Measurements from ENCODE around the gene FURIN.
"Not testable (repeated sequence)": the region's sequence is repeated elsewhere in the genome, so short reads cannot be mapped to it uniquely, and the experiment has no call there.

Gene FURIN

GRCh38 chr15:90883976-90884718 is 15.8 kb downstream of the FURIN start, which contains the start of gene FES:
TSS of gene FES (plus strand) at chr15:90884504. CDS start at chr15:90885046, 542 bp downstream.
- DNase-seq = no peak

GRCh38 chr15:90884719-90885431 is 16.5 kb downstream of the FURIN start:
- no peak for DNase-seq

- DNase-seq = peak in 1 of 2 experiments; percentile 47
Observed at GRCh38 chr15:90885432-90886290, 17.3 kb downstream of the FURIN start.

- no peak for DNase-seq
Observed at GRCh38 chr15:90886291-90886614, 17.9 kb downstream of the FURIN start.

- no peak for DNase-seq
Observed at GRCh38 chr15:90887037-90887481, 18.7 kb downstream of the FURIN start.

- no peak for DNase-seq
Observed at GRCh38 chr15:90889313-90889730, 20.9 kb downstream of the FURIN start.

- no peak for DNase-seq
Observed at GRCh38 chr15:90889736-90890456, 21.5 kb downstream of the FURIN start.

GRCh38 chr15:90890839-90891238 is 22.5 kb downstream of the FURIN start:
- DNase-seq = no peak

GRCh38 chr15:90891346-90891949 is 23.1 kb downstream of the FURIN start:
- DNase-seq = no peak

GRCh38 chr15:90892023-90892422 is 23.6 kb downstream of the FURIN start:
- no peak for DNase-seq

- no peak for DNase-seq
Observed at GRCh38 chr15:90892498-90893174, 24.2 kb downstream of the FURIN start.

GRCh38 chr15:90893175-90894090 is 25.0 kb downstream of the FURIN start:
- DNase-seq = no peak

- DNase-seq = peak in 1 of 2 experiments; percentile 24
Observed at GRCh38 chr15:90895571-90896117, 27.3 kb downstream of the FURIN start.

GRCh38 chr15:90897131-90897655 is 28.8 kb downstream of the FURIN start:
- DNase-seq = not testable (repeated sequence)

- DNase-seq = no peak
Observed at GRCh38 chr15:90901175-90902039, 33.0 kb downstream of the FURIN start.

GRCh38 chr15:90902040-90902839 is 33.9 kb downstream of the FURIN start:
- peak; percentile 45 to 86 for DNase-seq

- DNase-seq = peak in 1 of 2 experiments; percentile 64
Observed at GRCh38 chr15:90902840-90903732, 34.7 kb downstream of the FURIN start, which contains the start of gene MAN2A2. TSS of gene MAN2A2 (plus strand) at chr15:90903302. CDS start at chr15:90904208, 906 bp downstream.

All from SW 1271 (cell line).